CD4-positive, alpha-beta T cell treated with Interleukin-4 for 4 hours (primary cell): ENCODE results near the gene ATP2B2.

Experiments
- DNase-seq: peaks from one replicate; pipeline ENCODE4 v3.0.0-alpha.2; 2020

The ATP2B2 gene

DNA sequence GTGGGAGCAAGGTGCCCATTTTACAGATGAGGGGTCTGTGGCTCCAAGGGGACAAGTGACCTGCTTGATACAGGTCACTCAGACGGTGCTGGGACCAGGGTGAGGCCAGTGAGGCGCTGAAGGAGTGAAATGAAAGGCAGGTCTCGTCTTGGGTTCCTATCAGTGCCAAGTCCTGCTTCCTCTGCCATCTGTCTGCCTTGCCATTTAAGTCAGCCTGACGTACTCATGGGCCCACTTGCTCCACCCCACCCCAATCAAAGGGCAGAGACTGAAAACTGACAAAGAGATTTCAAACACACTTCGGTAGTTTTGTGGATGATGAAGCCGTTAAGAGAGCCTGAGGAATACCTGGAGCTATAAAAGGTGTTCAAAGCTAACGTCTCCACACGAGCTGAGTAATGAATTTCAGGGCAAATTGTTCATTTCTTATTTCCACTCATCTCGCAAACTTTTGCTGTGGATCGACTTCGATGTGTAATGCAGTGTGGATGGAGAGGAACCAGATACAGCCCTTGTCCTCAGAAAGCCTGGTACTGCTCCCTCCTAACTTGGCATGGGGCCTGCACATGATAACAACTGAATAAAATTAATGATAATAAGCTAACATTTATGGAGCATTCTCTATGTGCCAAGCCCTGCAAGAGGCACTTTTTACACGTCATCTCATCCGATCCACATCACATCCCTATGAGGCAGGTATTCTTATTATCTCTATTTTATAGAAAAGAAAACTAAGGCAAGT lies 36.6 kb downstream of the ATP2B2 start:
- no peak for DNase-seq

DNA sequence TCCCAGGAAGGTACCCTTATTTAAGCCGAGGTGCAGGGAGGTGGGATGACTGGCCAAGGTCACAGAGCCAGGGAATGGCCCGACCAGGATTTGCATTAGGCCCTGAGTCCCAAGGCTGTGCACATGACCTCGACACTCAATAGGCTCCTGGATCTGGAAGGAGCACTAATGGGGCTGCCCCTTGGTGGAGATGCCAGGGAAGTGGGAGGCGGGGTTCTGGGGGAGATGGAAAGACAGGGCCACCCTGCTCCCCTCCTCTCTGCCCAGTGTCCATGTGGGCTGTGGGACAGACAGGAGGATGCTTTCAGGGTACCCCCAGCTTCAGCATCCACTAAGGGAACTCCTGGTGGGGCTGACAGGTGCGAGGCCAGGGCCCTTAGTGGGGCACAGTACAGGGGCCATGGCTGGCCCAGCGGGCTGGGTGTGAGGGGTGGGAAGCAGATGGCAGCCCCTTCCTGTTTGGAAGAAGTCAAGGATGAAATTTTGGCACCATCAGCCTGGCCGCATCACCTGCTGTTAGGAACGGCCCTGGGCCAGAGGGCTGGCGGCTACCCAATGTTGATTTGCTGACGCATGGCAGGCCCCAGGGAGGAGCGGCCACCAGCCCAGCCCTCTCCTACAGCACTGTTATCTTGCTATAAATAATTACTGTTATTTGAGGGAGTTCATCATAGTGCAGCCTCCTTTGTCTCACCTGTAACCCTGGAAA lies 37.3 kb downstream of the ATP2B2 start:
- DNase-seq: no peak

DNA sequence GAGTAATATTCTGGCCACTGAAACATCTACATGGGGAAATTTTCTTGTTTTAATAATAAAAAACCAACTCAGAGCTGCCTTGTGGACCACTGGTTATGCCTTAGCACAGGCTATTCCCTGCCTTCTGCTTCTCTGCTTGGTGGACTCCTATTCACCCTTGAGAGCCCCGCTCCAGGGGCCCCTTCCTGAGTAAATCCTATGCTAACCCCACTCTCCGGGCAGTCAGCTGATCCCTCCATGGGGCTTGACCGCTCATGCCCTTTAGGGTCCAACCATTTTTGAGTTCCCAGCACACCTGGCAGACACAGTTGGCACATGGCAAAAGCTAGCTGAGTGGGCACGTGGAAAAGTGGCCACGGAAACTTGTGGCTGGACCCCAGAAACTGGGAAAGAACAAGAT lies 38.2 kb downstream of the ATP2B2 start:
- no peak for DNase-seq

DNA sequence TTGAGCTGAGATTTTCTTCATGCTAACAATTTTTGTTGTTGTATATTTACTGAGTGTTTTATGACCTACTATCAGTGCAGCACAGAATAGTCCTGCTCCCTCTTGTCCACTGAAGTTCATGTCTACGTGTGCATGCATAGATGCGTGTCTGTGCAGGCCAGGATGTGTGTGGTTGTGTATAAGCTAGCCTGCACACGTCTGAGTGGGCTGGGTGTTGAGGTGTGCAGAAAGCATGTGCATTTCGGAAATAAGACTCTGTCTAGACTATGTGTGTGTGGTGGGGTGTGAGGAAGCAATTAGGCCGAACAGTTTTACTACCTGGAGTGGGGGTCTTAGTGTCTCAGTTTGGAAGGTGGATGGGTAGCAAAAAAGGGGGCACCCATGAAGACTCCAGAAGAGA lies 39.2 kb downstream of the ATP2B2 start:
- no peak for DNase-seq

DNA sequence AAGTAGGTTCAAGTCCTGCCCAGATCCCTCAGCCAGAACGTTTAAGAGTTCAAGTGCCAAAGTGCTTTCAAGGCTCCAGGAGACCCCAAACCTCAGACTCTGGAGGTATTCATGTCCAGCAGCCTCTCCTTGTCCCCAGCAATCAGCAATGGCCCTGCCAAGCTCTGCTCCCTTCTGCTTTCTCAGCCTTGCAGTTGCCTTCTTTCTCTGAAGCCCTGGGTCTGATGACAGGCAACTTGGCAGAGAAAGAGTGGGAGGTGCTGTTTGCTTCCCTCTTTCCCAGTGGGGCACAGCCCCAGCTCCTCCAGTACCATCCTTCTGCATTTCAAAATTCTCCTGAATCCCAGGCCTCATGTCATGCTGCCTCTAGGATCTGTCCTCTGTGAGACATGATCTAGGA lies 40.2 kb downstream of the ATP2B2 start:
- no peak for DNase-seq

DNA sequence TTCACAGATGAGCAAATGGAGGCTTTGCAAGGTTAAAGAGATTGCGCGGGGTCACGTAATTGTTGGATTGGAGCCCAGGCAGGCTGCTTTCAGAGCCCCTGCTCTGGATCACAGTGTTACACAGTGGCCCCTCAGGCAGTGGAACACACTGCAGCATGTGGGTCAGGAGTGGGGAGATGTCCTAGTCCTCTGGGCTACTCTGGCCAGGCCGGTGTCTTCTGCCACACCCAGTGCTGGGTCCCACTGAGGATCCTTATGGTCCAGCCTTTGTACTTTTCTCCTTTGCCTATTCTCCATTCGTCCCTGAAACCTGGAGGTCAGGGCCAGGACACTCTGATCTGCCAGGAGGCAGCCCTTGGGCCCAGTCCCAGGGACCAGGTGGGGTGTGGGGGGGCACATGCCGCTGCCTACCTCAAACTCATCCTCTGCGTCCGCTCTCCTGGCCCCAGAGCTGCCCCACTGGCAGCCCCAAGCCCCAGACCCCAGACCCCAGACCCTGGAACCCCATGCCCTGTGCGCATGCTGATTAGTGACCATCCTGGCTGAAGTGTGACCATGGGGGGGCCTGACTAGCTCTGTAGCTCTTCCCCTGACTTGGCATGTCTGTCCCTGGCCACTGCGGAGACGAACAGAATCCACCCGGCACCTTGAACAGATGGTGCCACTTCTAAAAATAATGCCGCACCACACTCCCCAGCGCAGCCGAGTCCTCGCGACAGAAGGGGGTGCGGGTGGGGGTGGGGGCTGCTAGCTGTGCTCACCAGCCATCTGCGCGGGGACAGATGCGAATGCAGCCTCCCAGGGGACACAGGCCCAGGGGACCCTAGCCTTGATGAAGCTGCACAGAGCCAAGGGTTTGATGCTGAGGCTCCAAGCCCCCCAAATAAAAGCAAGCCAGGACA lies 41.6 kb downstream of the ATP2B2 start:
- no peak for DNase-seq

DNA sequence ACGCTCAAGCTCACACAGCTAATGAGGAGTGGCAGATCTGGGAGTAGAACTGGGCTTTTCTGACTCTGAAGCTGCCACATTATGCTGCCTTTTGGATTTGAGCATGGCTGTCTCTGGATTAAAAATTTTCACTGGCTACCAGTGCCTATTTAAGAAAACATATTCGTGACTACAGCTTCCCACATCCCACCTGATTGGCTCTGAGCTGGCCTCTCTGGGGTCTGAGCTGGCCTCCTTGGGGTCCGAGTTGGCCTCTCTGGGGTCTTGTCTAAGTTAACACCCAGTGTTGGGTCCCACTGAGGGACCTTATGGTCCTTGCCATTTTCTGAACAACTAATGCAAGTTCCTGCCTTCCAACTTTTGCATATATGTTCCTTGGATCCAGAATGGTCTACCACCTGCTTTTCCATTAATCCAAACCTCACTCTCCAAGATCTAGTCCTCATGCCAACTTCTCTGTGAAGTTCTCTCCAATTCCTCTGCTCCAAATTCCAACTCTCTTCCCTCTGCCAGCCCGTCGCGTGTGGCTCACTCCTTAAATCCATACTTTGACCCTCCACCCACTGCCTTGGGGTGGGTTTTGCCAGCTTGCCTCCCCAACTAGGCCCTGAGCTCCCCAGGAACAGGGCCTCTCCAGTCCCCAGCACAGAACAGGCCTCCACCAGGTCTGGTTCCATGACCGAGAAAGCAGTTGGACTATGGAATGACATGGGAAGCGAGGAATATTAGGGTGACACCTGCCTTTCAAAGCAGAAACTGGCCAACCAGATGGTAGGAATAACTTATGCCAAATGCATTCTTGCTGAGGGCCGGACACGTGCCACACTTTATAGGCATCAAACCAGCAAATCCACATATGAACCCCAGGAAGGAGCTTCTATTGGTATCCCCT lies 42.5 kb downstream of the ATP2B2 start:
- no peak for DNase-seq

DNA sequence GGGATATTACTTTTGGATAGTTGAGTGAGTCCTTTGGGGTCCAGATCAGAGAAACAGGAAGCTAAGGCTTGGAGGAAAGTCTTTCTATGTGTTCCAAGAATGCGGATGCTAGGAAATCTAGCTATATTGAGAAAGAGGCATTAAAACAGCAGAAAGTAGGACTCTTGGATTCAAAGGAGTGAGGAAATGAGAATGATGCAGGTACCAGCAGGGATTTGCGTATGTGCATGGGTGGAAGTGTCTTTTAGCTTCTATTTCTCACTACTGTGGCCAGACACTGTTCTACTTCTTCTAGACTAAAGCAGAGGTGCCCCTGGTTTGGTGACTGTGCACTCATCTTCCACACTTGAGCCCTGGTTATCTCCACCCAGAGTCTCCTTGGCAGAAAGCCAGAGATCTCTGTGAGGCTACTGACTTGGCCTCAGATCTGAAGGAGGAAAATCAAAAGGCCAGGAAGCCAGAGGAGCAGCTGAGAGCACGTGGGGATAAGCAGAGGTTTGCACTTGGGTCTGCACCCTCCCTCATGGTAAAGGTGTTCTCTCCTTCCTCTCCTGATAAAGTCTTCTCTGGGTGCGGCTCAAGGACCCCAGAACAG lies 44.3 kb downstream of the ATP2B2 start:
- no peak for DNase-seq

DNA sequence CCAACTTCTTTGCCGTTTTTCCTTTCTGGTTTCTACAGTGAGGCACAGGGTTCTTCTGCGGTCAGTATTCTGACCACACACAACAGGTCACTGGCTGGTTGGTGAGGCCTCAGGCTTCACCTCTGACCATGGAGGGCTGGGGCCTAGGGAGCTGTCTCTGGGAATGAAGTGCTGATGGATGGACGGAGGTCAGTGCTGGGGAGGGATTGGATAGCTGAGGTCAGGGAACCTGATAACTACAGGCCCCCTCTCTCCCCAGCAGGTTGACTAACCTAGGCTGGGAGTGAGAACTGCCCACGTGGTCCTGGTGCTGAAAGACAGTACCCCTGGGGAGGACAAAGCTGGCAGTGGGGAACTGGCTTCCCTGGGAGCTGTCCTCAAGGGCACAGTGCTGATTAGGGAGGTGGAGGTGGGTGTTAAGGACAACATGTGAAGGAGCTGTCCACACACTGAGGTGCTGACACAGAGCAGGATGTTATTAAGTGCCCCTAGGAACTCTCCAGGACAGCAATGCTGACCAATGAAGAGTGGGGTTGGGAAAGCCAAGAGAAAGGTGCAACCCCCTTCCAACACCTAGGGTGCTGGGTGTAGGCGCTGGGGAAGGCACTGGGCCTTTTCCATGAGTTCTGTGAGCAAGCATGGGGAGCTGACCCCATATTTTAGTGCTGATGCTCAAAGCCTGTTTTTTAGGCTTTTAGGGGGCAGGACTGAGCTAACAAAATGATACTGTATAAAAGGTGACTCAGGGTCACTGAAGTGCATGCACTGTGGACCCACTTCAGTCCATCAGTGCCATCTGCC lies 45.2 kb downstream of the ATP2B2 start:
- peak; percentile 40 for DNase-seq

DNA sequence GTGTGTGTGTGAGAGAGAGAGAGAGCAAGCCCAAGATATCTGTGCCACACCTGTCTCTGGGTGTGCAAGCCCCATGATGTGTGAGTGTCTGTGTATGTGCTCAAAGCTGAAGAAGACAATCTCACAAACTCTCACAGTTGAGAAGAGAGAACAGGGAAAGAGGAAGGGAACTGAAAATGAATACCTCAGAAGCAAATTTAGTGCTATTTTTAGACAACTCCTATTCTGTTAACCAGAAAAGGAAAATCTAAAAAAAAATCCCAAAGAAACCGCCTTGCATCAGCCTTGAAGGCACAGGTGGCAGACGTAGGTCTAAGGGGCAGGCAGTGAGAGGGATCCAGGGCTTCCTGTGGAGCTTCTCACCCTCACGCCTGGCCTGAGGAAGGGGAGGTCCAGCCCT lies 47.8 kb downstream of the ATP2B2 start:
- DNase-seq: no peak

DNA sequence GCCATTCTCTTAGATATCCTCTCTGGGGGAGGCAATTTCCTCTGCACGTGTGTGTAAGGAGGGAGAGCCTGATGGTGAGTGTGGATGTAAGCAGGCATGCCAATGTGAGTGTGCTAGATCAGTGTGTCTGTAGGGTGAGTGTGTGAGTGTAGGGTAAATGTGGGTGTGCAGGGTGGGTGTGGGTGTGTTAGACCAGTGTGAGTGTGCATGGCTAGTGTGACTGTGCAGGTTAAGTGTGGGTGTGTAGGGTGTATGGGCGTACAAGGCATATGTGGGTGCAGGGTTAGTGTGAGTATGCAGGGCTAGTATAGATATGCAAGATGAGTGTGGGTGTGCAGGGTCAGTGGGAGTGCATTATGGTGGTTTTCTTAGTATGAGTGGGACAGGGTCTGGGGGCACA lies 48.4 kb downstream of the ATP2B2 start:
- DNase-seq: no peak

DNA sequence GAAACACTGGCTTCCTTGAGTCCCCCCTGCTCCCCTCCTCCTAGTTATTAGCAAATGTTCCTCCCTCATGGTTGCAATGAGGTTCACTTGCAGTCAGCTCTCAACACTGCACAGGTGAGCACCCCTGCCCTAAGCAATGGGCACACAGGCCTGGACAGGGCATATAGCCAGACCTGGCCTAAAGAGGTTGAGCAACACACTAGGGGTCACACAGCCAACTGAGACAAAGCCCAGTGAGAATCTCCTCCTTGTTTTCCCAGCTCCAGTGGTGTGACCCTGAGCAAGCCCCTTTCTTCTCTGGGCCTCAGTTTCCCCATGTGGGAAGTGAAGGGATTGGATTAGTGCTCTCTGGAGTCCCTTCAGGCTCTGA lies 49.9 kb downstream of the ATP2B2 start:
- no peak for DNase-seq

DNA sequence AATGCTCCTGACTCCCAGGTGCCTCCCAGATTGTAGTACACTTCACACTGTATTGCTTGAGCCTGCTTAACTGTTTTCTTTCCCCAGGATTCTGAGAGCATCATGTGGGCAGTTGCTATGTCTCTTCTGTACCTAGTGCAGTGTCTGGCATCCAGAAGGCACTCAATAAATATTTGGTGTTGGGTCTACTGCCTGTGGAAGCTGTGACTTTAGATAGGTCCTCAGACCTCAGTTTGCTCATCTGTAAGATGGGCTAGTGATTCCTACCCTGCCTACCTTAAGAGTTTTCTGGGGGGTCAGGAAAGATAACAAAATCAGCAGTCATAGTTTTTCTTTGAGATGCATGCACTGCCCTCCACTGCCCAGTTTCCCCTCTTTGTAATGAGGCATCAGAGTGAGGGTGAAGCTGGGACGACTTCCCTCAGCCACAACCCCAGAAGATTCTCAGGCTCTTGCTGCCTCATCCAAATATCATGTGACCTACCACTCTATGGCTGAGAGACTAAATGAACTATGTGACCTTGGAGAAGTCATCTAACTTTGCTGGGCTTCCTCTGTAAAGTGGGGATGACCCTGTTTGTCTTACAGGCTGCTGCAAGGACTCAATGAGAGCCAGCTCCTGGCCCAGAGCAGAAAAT lies 50.4 kb downstream of the ATP2B2 start:
- no peak for DNase-seq

DNA sequence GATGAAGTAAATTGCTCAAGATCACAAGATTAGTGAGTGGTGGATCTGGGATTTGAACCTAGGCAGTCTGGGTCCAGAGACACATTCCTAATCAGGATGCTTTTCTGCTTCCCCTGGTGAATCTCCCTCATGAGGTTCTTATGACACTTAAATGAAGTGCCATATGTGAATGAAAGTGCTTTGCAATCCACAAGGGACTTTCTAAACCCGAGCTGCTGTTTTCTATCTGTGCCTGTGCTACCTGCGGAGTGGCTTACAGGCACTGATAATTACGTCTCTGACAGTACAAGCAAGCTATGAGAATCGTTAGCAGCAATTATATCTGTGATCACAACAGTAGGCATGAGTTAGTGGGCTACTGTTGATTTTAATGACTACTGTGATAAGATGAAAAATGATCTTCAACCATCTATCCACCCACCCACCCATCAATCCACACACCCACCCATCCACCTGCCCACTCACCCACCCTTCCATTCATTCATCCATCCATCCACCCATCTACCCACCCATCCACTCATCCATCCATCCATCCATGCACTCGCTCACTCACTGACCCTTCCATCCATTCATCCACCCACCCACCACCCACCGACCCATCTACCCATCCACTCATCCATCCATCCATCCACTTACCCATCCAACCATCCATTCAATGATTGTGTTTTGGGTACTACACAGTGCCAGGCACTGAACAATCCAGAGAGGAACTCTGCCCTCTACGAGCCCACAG lies 51.8 kb downstream of the ATP2B2 start:
- DNase-seq: no peak

DNA sequence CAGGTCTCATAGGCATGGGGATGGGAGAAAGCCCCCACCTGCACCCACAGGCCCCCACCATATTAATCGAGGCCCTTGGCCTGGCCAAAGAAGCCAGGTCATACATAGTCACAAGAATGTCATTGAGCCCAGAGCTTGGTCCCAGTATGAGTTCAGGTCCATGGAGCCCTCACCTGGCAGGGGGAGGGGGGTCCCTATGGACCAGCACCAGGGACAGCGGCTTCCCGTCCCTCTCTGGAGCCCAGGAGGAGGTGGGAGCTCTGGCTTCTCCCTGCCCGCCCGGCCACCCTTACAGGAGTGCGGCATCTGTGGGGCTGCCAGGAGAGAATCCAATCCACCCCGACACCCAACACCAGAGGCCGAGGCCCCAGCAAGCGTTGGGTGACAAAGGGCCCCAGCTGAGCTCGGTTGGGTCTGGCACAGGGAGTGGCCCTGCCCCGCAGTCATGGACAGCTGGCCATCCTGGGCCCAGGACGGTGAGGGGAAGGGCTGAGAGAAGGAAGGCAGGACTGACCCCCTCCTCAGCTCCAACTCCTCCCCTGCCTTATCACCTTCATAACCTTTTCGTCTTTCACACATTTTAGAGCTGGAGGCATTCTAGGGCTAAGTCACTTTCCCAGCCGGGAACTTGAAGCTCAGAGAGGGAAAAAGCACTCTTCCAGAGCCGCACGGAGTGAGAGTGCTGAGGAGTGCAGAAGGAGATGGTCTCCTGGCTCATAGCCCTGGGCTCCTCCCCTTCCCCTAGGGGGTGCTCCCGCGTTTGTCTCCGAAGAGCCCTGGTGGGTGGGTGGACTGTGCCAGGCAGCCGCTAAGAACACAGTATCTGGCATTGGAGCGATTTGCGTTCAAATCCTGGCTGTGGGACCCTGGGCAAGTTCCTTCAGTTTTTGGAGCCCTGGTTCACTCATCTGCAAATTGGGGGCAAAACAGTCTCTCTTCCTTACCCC lies 54.6 kb downstream of the ATP2B2 start:
- no peak for DNase-seq

DNA sequence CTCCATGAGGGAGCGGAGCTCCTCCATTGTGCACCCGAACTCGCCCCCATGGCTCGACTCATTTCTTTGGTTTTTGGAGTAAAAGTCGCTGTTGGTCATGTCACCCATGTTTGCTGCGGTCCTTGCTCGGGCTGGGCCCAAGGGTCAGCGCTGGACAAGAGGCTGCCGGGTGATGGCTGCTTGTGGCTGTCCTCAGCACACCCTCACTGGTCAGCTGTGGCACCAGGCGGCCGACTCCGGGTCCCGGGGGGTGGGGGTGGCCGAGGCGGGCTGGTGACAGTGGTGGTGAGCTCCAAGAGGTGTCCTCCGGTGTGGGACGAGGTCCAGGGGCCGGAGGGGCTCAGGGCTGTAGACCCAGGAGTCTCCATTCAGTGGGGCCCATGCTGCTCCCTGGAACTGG lies 56.0 kb downstream of the ATP2B2 start:
- DNase-seq: no peak

DNA sequence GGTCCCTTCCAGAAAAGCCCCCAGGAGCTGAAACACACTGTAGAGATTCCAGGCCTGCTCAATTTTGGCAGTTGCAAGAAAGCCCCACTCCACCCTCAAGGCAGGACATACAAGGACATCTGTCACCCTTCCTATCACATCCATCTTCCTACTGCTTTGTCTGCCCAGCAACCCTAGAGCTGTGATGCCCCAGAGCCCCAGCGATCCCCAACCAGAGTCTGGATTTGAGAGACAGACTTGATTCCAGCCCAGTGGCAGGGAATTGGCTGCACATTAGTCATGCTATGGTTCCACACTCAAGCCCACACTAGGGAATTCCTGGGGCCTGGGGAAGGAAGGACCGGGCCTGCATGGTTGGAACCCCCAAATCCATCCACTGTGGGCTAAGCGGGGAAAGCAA lies 56.8 kb downstream of the ATP2B2 start:
- DNase-seq: no peak

DNA sequence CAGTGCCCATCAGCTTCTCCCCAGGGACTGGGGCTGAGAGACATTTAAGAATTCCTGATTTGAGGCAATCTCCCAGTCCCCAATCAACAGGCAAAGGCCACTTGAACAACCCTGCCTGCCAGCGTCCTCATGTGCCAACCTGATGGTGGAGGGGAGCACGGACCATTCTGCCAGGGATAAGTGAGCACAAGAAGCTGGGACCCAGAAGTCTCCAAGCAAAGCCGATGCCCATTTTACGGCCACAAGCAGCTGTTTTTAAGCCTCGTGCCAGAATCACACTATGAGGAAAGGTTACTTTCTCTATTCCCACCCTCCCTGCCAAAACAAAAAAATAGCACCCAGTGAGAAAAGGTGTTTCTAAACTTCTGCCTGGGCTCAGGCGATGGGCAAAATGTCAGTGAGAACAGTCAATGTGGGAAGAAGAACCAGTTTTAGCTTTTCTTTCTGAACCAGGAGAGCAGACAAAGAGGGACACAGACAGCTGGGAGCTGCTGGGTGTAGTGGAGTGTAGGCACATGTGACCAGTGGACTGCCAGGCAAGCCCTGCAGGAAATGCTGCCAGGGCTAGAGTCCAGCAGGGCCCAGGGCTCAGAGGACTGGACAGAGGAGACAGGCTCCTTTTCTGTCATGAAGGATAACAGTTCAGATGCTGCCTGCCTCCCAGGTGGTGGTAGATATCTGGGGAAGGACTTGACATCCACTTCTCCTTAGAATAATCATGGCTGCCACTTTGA lies 57.7 kb downstream of the ATP2B2 start:
- no peak for DNase-seq
